Stimulated activated CD4-positive, alpha-beta T cell treated with anti-CD3 and anti-CD28 coated beads, Interleukin-12 subunit alpha, Interleukin-12 subunit beta, amount 100 ng/mL, for 4 hours (primary cell): Measurements from ENCODE around the gene FAM219B.
A peak's percentile ranks its signal among the peaks of the same experiment; 100 is the strongest.
"Not testable (repeated sequence)": the region's sequence is repeated elsewhere in the genome, so short reads cannot be mapped to it uniquely, and the experiment has no call there.

Source experiments
- DNase-seq: peaks from one replicate; pipeline ENCODE4 v3.0.0-alpha.2; 2020

The FAM219B gene

GRCh38 chr15:74906450-74907162, at the start of gene FAM219B:
Gene FAM219B (minus strand): TSS chr15:74906851. CDS start chr15:74906800, 51 bp downstream.
- DNase-seq = peak; percentile 77

- DNase-seq = peak; percentile 70
Observed at GRCh38 chr15:74955796-74956647, 49.4 kb upstream of the FAM219B start.

GRCh38 chr15:74955017-74955416, 48.4 kb upstream of the FAM219B start:
- no peak for DNase-seq

- DNase-seq = no peak
Observed at GRCh38 chr15:74954515-74954914, 47.9 kb upstream of the FAM219B start.

- no peak for DNase-seq
Observed at GRCh38 chr15:74951006-74951405, 44.4 kb upstream of the FAM219B start.

GRCh38 chr15:74950078-74950908, 43.6 kb upstream of the FAM219B start:
- DNase-seq = peak; percentile 70

- peak; percentile 87 for DNase-seq
Observed at GRCh38 chr15:74937590-74938371, 31.1 kb upstream of the FAM219B start, which contains the start of gene COX5A. Gene COX5A (minus strand): TSS chr15:74938073. CDS start chr15:74938014, 59 bp downstream.

GRCh38 chr15:74937272-74937589, 30.6 kb upstream of the FAM219B start:
- DNase-seq = no peak

GRCh38 chr15:74935193-74935592, 28.5 kb upstream of the FAM219B start:
- not testable (repeated sequence) for DNase-seq

GRCh38 chr15:74933573-74933972, 26.9 kb upstream of the FAM219B start:
- no peak for DNase-seq

- DNase-seq = no peak
Observed at GRCh38 chr15:74928771-74929198, 22.1 kb upstream of the FAM219B start.

- DNase-seq = no peak
Observed at GRCh38 chr15:74924525-74924924, 17.9 kb upstream of the FAM219B start.

- no peak for DNase-seq
Observed at GRCh38 chr15:74920456-74920855, 13.8 kb upstream of the FAM219B start.

- DNase-seq = no peak
Observed at GRCh38 chr15:74917676-74918075, 11.0 kb upstream of the FAM219B start.

GRCh38 chr15:74913799-74914198, 7.1 kb upstream of the FAM219B start:
- DNase-seq = not testable (repeated sequence)

- no peak for DNase-seq
Observed at GRCh38 chr15:74913041-74913440, 6.4 kb upstream of the FAM219B start.

- DNase-seq = no peak
Observed at GRCh38 chr15:74908635-74909034, 2.0 kb upstream of the FAM219B start.

GRCh38 chr15:74907163-74907870, 666 bp upstream of the FAM219B start:
- no peak for DNase-seq

- peak; percentile 27 for DNase-seq
Observed at GRCh38 chr15:74906067-74906449, 593 bp downstream of the FAM219B start.

GRCh38 chr15:74904190-74904805, 2.4 kb downstream of the FAM219B start:
- DNase-seq = no peak

GRCh38 chr15:74903676-74904075, 3.0 kb downstream of the FAM219B start:
- no peak for DNase-seq
